WI38 (cell line): Measurements from ENCODE around the gene RBFOX2.
"Not testable (repeated sequence)": the region's sequence is repeated elsewhere in the genome, so short reads cannot be mapped to it uniquely, and the experiment has no call there.

ENCODE experiments used
- H3K4me3 ChIP-seq: 2 replicates; pipeline ENCODE4 v1.5.1; 2011; ENCODE audit warnings: low read depth, mild to moderate bottlenecking, control low read depth, low read length
- CTCF ChIP-seq: IDR thresholded peaks from 2 replicates; pipeline ENCODE4 v1.5.1; 2012; ENCODE audit warnings: low read depth, mild to moderate bottlenecking, control low read depth, low read length

RBFOX2 gene

GRCh38 chr22:35811670-35812069 is 217.0 kb downstream of the RBFOX2 start:
- TF ChIP-seq CTCF, result no peak
- no peak overlapping the region for H3K4me3 ChIP-seq

GRCh38 chr22:35809816-35810215 is 218.8 kb downstream of the RBFOX2 start:
- TF ChIP-seq CTCF, result no peak
- H3K4me3 ChIP-seq, result no peak overlapping the region

GRCh38 chr22:35808377-35808776 is 220.2 kb downstream of the RBFOX2 start:
- no peak for TF ChIP-seq CTCF
- no peak overlapping the region for H3K4me3 ChIP-seq

GRCh38 chr22:35806668-35807067 is 222.0 kb downstream of the RBFOX2 start:
- not testable (repeated sequence) for H3K4me3 ChIP-seq

GRCh38 chr22:35805466-35805865 is 223.2 kb downstream of the RBFOX2 start:
- no peak for TF ChIP-seq CTCF
- H3K4me3 ChIP-seq, result no peak overlapping the region

- TF ChIP-seq CTCF, result no peak
- no peak overlapping the region for H3K4me3 ChIP-seq
Measured at GRCh38 chr22:35804421-35804820, 224.2 kb downstream of the RBFOX2 start.

GRCh38 chr22:35802885-35803284 is 225.7 kb downstream of the RBFOX2 start:
- no peak for TF ChIP-seq CTCF
- H3K4me3 ChIP-seq, result no peak overlapping the region

- not testable (repeated sequence) for H3K4me3 ChIP-seq
Measured at GRCh38 chr22:35801301-35801700, 227.3 kb downstream of the RBFOX2 start.

GRCh38 chr22:35799150-35799549 is 229.5 kb downstream of the RBFOX2 start:
- TF ChIP-seq CTCF, result no peak

More at GRCh38 chr22:35799150-35799549, 229.5 kb downstream of the RBFOX2 start:
- H3K4me3 ChIP-seq, result no peak overlapping the region
